ENCODE results near the gene SLC45A3.
"Not testable (repeated sequence)": the region's sequence is repeated elsewhere in the genome, so short reads cannot be mapped to it uniquely, and the experiment has no call there.

The SLC45A3 gene

DNA sequence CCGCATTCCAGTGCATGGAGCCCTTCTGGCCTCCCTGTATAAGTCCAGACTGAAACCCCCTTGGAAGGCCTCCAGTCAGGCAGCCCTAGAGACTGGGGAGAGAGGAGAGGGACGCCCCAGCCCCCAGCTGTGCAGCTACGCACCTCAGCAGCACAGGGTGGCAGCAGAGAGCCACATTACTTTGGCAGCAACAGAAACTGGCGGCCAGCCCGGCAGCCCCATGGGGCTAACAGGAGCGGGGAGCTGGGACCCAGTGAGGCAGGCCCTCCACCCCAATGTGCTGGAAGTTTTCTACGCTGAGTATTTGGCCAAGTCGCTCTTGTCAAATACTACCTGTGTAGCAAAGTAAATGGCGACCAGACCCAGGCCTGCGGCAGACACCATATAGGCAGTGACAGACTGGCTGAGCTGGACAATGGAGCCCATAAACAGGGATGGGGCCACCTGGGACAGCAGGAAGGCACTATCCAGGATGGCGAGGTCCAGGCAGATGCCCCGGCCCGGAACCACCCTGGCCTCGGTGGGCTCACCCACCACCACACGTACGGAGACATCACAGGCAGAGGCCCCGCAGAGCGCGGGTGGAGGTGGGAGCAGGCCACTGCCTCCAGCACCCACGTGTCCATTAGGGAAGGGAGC, 21.2 kb downstream of the SLC45A3 start:
- WGBS, 2 experiments (ENCODE audit: insufficient coverage in 2 of 2): 69 to 70% methylated on average over 19 of the region's 20 CpGs
- Histone ChIP-seq H3K36me3 (ENCODE audit: control insufficient read depth, insufficient read depth, low read length) (peaks cover 18% of the 10 kb centered on the region), H3K27ac (ENCODE audit: low read depth, low read length, severe bottlenecking) (no peak overlapping the region), H3K4me1 (ENCODE audit: control insufficient read depth, insufficient read depth, low read length, poor library complexity, severe bottlenecking) (peaks cover 29% of the 10 kb centered on the region), H3K4me3 (ENCODE audit: extremely low read depth, insufficient read depth, low read length, poor library complexity, severe bottlenecking) (no peak overlapping the region), H3K9me3 (ENCODE audit: control insufficient read depth, low read length) (no peaks in the 10 kb centered on the region)

DNA sequence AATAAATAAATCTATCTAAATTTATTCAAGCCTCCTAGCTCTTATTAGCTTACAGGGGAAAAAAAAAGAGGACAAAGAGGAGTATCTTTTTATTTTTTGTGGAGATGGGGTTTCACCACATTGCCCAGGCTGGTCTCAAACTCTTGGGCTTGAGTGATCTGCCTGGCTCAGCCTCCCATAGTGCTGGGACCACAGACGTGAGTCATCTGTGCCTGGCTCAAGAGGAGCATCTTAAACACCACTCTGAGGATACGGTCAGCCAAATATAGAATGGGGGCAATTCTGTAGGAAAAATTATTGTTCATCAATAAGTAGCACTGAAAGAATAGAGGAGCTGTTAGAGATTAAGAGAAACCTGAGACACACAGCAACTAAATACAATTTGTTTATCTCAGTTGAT, 24.1 kb downstream of the SLC45A3 start:
- Histone ChIP-seq H3K4me3 (ENCODE audit: extremely low read depth, insufficient read depth, low read length, poor library complexity, severe bottlenecking) (no peak overlapping the region), H3K9me3 (ENCODE audit: control insufficient read depth, low read length) (no peaks in the 10 kb centered on the region), H3K27ac (ENCODE audit: low read depth, low read length, severe bottlenecking) (no peak overlapping the region), H3K4me1 (ENCODE audit: control insufficient read depth, insufficient read depth, low read length, poor library complexity, severe bottlenecking) (peaks cover 17% of the 10 kb centered on the region), H3K36me3 (ENCODE audit: control insufficient read depth, insufficient read depth, low read length) (peaks cover 6% of the 10 kb centered on the region)
- 91% methylated on average over 2 of the region's 2 CpGs; no CpG with 5 or more reads in 1 of the 2 experiments for WGBS, 2 experiments (ENCODE audit: insufficient coverage in 2 of 2)

DNA sequence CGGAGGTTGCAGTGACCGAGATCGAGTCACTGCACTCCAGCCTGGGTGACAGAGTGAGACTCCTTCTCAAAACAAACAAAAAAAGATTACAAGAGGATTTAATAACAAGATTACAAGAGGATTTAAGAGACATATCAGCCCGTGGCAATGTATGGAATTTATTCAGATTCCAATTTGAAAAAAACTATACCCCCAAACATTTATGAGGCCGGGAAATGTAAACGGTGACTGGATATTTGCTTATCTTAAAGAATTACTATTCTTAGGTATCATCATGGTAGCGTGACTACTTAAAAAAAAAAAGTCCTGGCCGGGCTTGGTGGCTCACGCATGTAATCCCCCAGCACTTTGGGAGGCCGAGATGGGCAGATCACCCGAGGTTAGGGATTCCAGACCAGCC, 27.3 kb downstream of the SLC45A3 start:
- H3K4me1 ChIP-seq (ENCODE audit: control insufficient read depth, insufficient read depth, low read length, poor library complexity, severe bottlenecking): no peaks in the 10 kb centered on the region
- H3K36me3 ChIP-seq (ENCODE audit: control insufficient read depth, insufficient read depth, low read length): no peaks in the 10 kb centered on the region

DNA sequence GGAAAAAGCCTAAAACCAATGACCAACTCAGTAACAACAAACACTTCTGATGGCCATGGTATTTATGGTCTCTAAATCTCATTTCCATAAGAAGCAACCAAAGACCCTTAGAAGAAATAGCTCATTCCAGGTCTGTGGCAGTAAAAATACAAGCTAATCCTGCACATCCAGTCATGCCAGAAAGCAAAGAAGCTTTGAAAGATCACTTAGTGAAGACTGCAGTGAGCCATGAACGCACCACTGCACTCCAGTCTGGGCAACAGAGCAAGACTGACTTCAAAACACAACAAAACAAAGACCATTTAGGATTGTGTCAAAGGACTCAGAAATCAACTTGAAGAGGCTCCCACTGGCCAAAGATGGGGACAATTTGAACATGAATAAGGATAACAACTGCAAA, 30.1 kb downstream of the SLC45A3 start:
- no peak overlapping the region for H3K4me3 ChIP-seq (ENCODE audit: extremely low read depth, insufficient read depth, low read length, poor library complexity, severe bottlenecking)
- 83% methylated on average over 1 of the region's 1 CpG; no CpG with 5 or more reads in 1 of the 2 experiments for WGBS, 2 experiments (ENCODE audit: insufficient coverage in 2 of 2)
- H3K36me3 ChIP-seq (ENCODE audit: control insufficient read depth, insufficient read depth, low read length): no peaks in the 10 kb centered on the region
- no peak overlapping the region for H3K27ac ChIP-seq (ENCODE audit: low read depth, low read length, severe bottlenecking)
- H3K9me3 ChIP-seq (ENCODE audit: control insufficient read depth, low read length): no peaks in the 10 kb centered on the region
- no peaks in the 10 kb centered on the region for H3K4me1 ChIP-seq (ENCODE audit: control insufficient read depth, insufficient read depth, low read length, poor library complexity, severe bottlenecking)

More for the DNA sequence above, 27.3 kb downstream of the SLC45A3 start:
- H3K27ac ChIP-seq (ENCODE audit: low read depth, low read length, severe bottlenecking): no peak overlapping the region
- H3K4me3 ChIP-seq (ENCODE audit: extremely low read depth, insufficient read depth, low read length, poor library complexity, severe bottlenecking): no peak overlapping the region
- WGBS, 2 experiments (ENCODE audit: insufficient coverage in 2 of 2): 93% methylated on average over 3 to 4 of the region's 11 CpGs
- H3K9me3 ChIP-seq (ENCODE audit: control insufficient read depth, low read length): no peaks in the 10 kb centered on the region

DNA sequence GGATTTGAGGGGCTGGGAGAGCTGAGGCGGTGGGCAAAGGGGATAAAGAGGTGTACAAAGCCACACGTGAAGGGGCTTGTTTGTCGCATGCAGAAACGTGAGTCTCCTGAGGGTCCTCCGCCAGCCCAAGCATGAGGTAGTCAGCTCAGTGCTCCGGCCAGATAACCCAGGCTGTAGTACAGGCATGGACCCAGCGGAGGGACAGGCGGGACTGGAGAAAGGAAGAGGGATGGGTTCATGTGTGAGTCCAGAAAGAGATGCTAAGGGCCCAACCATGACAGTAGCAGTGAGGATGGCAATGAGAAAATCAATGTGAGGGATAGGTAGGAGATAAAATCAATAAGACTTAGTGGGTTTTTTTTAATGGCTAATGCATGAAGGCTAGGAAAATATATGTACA, 34.8 kb downstream of the SLC45A3 start:
- no peaks in the 10 kb centered on the region for H3K4me1 ChIP-seq (ENCODE audit: control insufficient read depth, insufficient read depth, low read length, poor library complexity, severe bottlenecking)
- H3K27ac ChIP-seq (ENCODE audit: low read depth, low read length, severe bottlenecking): no peak overlapping the region
- no peaks in the 10 kb centered on the region for H3K9me3 ChIP-seq (ENCODE audit: control insufficient read depth, low read length)
- no peaks in the 10 kb centered on the region for H3K36me3 ChIP-seq (ENCODE audit: control insufficient read depth, insufficient read depth, low read length)
- no peak overlapping the region for H3K4me3 ChIP-seq (ENCODE audit: extremely low read depth, insufficient read depth, low read length, poor library complexity, severe bottlenecking)
- 88 to 91% methylated on average over 8 of the region's 8 CpGs for WGBS, 2 experiments (ENCODE audit: insufficient coverage in 2 of 2)

DNA sequence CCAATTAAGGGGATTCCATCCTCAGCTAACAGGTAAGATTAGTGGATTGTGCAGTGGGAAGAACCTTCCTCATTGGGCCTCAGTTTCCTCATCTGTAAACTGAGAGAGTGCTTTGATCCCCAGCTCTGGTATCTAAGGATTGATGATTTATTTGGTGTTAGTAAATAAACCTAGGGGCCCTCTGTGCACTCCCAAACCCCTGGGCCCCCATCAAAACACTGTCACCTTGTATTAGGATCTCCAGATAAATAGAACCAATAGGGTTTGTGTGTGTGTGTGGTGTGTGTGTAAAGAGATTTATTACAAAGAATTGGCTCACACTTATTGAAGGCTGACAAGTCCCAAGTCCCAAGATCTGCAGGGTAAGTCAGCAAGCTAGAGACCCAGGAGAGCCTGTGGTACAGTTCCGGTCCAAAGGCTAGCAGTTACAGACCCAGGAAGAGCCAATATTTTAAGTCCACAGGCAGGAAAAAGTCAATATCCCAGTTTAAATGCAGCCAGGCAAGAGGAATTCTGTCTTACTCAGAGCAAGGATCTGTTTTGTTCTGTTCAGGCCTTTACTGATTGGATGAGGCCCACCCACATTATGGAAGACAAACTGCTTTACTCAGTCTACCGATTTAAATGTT, 37.5 kb downstream of the SLC45A3 start:
- H3K9me3 ChIP-seq (ENCODE audit: control insufficient read depth, low read length): no peaks in the 10 kb centered on the region
- WGBS, 2 experiments (ENCODE audit: insufficient coverage in 2 of 2): 78 to 83% methylated on average over 2 of the region's 2 CpGs
- H3K36me3 ChIP-seq (ENCODE audit: control insufficient read depth, insufficient read depth, low read length): no peaks in the 10 kb centered on the region
- H3K4me3 ChIP-seq (ENCODE audit: extremely low read depth, insufficient read depth, low read length, poor library complexity, severe bottlenecking): no peak overlapping the region
- no peaks in the 10 kb centered on the region for H3K4me1 ChIP-seq (ENCODE audit: control insufficient read depth, insufficient read depth, low read length, poor library complexity, severe bottlenecking)
- H3K27ac ChIP-seq (ENCODE audit: low read depth, low read length, severe bottlenecking): no peak overlapping the region

DNA sequence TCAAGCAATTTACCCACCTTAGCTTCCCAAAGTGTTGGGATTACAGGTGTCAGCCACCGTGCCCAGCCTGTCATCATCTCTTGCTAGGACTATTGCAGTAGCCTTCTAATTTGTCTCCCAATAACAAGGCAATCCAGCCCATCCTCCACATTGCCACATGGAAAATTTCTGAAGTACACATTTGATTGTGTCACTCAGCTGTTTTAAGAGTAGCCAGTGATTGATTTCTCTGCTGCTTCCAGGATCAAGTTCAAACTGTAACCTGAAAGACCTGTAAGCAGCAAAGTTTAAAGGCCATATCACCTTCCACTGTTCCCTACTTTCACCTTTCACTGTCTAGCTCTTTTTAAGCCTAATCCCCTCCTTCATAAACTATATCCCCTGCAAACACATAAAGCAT, 40.7 kb downstream of the SLC45A3 start:
- Histone ChIP-seq H3K27ac (ENCODE audit: low read depth, low read length, severe bottlenecking) (no peak overlapping the region), H3K4me1 (ENCODE audit: control insufficient read depth, insufficient read depth, low read length, poor library complexity, severe bottlenecking) (peaks cover 4% of the 10 kb centered on the region), H3K36me3 (ENCODE audit: control insufficient read depth, insufficient read depth, low read length) (no peaks in the 10 kb centered on the region), H3K4me3 (ENCODE audit: extremely low read depth, insufficient read depth, low read length, poor library complexity, severe bottlenecking) (no peak overlapping the region), H3K9me3 (ENCODE audit: control insufficient read depth, low read length) (no peaks in the 10 kb centered on the region)
- 100% methylated on average over 1 of the region's 1 CpG; no CpG with 5 or more reads in 1 of the 2 experiments for WGBS, 2 experiments (ENCODE audit: insufficient coverage in 2 of 2)

DNA sequence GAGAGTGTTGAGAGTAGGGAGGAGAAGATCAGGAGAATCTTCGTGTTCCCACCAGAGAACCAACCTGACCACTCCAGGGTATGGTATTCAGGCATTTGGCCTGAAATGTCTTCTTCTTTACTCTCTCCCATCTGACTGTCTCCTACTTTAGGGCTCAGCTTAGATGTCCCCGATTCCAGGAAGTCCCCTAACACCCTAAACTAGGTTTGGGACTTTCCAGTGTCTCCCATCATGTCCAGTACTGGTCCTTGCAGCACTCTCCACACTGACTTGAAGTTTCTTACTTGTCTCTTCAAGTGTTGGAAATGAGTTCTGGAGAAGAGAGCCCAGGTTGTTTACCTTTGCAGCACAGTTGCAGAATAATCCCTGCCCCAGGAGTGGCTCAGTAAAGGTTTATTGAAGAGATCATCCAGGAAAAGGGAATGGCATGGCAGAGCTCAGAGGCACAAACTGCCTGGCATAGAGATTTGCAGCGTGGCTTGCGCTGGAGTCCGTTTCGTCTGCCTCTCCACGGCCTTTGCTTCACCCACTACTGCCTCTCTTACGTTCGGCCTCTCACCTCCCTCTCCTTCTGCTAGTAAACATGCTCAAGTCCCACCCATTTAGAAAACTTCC, 42.3 kb downstream of the SLC45A3 start:
- Histone ChIP-seq H3K4me3 (ENCODE audit: extremely low read depth, insufficient read depth, low read length, poor library complexity, severe bottlenecking) (no peak overlapping the region), H3K4me1 (ENCODE audit: control insufficient read depth, insufficient read depth, low read length, poor library complexity, severe bottlenecking) (peaks cover 4% of the 10 kb centered on the region), H3K27ac (ENCODE audit: low read depth, low read length, severe bottlenecking) (no peak overlapping the region), H3K36me3 (ENCODE audit: control insufficient read depth, insufficient read depth, low read length) (no peaks in the 10 kb centered on the region), H3K9me3 (ENCODE audit: control insufficient read depth, low read length) (no peaks in the 10 kb centered on the region)
- 92 to 95% methylated on average over 8 to 9 of the region's 9 CpGs for WGBS, 2 experiments (ENCODE audit: insufficient coverage in 2 of 2)

DNA sequence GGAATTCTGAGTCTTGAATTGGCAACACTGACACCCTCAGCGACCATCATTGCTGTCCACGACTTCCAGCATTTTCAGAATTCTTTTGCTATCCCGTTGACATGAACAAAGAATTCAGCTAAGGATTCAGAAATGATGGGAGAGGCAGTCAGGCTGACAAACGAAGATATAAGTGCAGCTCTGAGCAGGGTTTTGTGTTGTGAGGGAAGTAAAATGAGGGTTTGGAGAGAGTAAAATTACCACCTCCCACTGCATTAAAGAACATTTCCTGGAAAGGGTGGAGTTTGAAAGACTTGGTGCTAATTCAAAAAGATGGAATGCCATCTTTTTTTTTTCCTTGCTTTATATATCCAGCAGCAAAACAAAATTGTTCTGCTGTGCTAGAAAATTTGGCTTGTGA, 43.6 kb downstream of the SLC45A3 start:
- no peaks in the 10 kb centered on the region for H3K36me3 ChIP-seq (ENCODE audit: control insufficient read depth, insufficient read depth, low read length)
- H3K27ac ChIP-seq (ENCODE audit: low read depth, low read length, severe bottlenecking): no peak overlapping the region
- H3K9me3 ChIP-seq (ENCODE audit: control insufficient read depth, low read length): no peaks in the 10 kb centered on the region
- H3K4me3 ChIP-seq (ENCODE audit: extremely low read depth, insufficient read depth, low read length, poor library complexity, severe bottlenecking): no peak overlapping the region
- peaks cover 4% of the 10 kb centered on the region for H3K4me1 ChIP-seq (ENCODE audit: control insufficient read depth, insufficient read depth, low read length, poor library complexity, severe bottlenecking)
- WGBS, 2 experiments (ENCODE audit: insufficient coverage in 2 of 2): 67 to 70% methylated on average over 1 to 3 of the region's 4 CpGs

DNA sequence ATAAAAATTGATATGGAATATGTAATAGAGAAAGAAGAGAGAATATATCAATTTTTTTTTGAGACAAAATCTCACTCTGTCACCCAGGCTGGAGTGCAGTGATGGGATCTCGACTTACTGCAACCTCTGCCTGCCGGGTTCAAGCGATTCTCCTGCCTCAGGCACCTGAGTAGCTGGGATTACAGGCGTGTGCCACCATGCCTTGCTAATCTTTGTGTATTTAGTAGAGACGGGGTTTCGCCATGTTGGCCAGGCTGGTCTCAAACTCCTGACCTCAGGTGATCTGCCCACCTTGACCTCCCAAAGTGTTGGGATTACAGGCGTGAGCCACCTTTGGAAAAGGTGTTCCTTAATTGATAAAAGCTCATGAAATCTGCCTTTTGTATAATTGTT, 44.2 kb downstream of the SLC45A3 start:
- 94% methylated on average over 4 to 6 of the region's 7 CpGs for WGBS, 2 experiments (ENCODE audit: insufficient coverage in 2 of 2)
- H3K9me3 ChIP-seq (ENCODE audit: control insufficient read depth, low read length): not testable (repeated sequence)

DNA sequence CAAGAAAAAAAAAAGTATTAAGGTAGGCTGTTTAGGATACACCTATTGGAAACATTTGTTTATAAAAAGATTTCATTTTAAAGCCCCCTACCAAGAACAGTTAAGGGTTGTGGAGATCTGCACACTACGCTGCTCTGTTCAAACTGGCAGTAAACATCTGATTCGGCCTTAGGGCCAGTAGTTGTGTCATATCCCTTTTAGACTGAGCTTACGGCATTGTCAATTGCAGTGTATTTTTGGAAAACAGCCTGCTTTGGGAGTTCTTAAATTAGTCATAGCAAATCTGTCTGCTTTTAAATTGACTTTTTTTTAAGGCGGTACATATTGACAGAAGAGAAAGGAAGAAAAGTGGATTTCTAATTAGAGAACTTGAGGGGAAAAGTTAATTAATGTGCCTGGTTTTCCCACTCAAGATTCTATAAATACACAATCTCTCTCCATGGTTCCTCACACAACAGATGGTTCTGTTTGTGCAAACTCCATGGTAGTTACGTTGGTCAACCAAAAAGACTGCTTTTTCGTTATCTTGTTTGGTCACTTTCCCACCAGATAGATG, 46.8 kb downstream of the SLC45A3 start:
- Histone ChIP-seq H3K36me3 (ENCODE audit: control insufficient read depth, insufficient read depth, low read length) (peaks cover 4% of the 10 kb centered on the region), H3K4me3 (ENCODE audit: extremely low read depth, insufficient read depth, low read length, poor library complexity, severe bottlenecking) (no peak overlapping the region), H3K27ac (ENCODE audit: low read depth, low read length, severe bottlenecking) (peak overlapping the region; percentile 57), H3K9me3 (ENCODE audit: control insufficient read depth, low read length) (no peaks in the 10 kb centered on the region), H3K4me1 (ENCODE audit: control insufficient read depth, insufficient read depth, low read length, poor library complexity, severe bottlenecking) (peaks cover 4% of the 10 kb centered on the region)
- WGBS, 2 experiments (ENCODE audit: insufficient coverage in 2 of 2): 94 to 95% methylated on average over 4 to 5 of the region's 6 CpGs

More for the DNA sequence above, 44.2 kb downstream of the SLC45A3 start:
- not testable (repeated sequence) for H3K27ac ChIP-seq (ENCODE audit: low read depth, low read length, severe bottlenecking); H3K4me1 ChIP-seq (ENCODE audit: control insufficient read depth, insufficient read depth, low read length, poor library complexity, severe bottlenecking); H3K4me3 ChIP-seq (ENCODE audit: extremely low read depth, insufficient read depth, low read length, poor library complexity, severe bottlenecking); H3K36me3 ChIP-seq (ENCODE audit: control insufficient read depth, insufficient read depth, low read length)

Measured in mesodermal cell (in vitro differentiated cells).